HepG2 (cell line): ENCODE results near the gene BCAS4. TPM values are rescaled to one million over a fixed set of nuclear protein-coding genes. Genes with fewer than 3 reads are reported as not detected.

Experiments
- DPF2 ChIP-seq: sonication (generic); formaldehyde crosslinking; IDR thresholded peaks from 2 replicates; pipeline ENCODE4 v1.4.0; 2020; ENCODE audit warnings: mild to moderate bottlenecking, low read depth, missing genetic modification reagents, borderline replicate concordance
- HCFC1 ChIP-seq: fragments of 150-350 bp; IDR thresholded peaks from 2 replicates; pipeline ENCODE4 v1.6.1; 2014; ENCODE audit warnings: low read depth, low read length
- YY1 ChIP-seq: IDR thresholded peaks from 2 replicates; pipeline ENCODE4 v1.6.1; 2011; ENCODE audit warnings: low read length, low read depth, moderate library complexity, mild to moderate bottlenecking; ENCODE audit not compliant: insufficient read depth, insufficient replicate concordance
- ZNF557 ChIP-seq: sonication (generic); formaldehyde crosslinking; IDR thresholded peaks from 2 replicates; pipeline ENCODE4 v1.4.0; 2020; ENCODE audit warnings: missing genetic modification reagents
- ZSCAN12 ChIP-seq: sonication (generic); formaldehyde crosslinking; IDR thresholded peaks from 2 replicates; pipeline ENCODE4 v1.9.0; 2021; ENCODE audit warnings: mild to moderate bottlenecking, missing genetic modification reagents
- ZSCAN31 ChIP-seq: sonication (generic); formaldehyde crosslinking; IDR thresholded peaks from 2 replicates; pipeline ENCODE4 v1.5.0; 2020; ENCODE audit warnings: low read depth, mild to moderate bottlenecking, missing genetic modification reagents
- polyA plus RNA-seq, 8 experiments: library from polyadenylated mRNA; depleted of rRNA in 3 of 8; stranded (reverse) in 7 of 8; unstranded in 1 of 8; fragments of >200 nt; fragmentation: Illumina TruSeq in 4 of 8; extraction: Trizol in 4 of 8; gene quantifications; 2 replicates each; pipeline versions ENCODE4 v1.2.1 to v1.2.3, GENCODE V29; 2011 to 2016; ENCODE audit warnings: low read depth in 4 of 8, missing spikeins in 1 of 8, mixed read lengths in 1 of 8; ENCODE audit not compliant: insufficient read depth in 1 of 8
- total RNA-seq, 5 experiments: library from RNA; depleted of rRNA; stranded (reverse); fragments of >200 nt; fragmentation: Illumina TruSeq; extraction: Trizol; gene quantifications; 2 replicates each; pipeline ENCODE4 v1.2.3, GENCODE V29; 2016; ENCODE audit warnings: low read depth in 1 of 5
- TF ChIP-seq, protein P1 (sequence below): sonication (generic); formaldehyde crosslinking; IDR thresholded peaks from 2 replicates; pipeline ENCODE4 v1.5.0; 2020; ENCODE audit warnings: missing genetic modification reagents
- TF ChIP-seq, protein P2 (sequence below): sonication (generic); formaldehyde crosslinking; IDR thresholded peaks from 2 replicates; pipeline ENCODE4 v1.8.1; 2023; ENCODE audit warnings: missing genetic modification reagents, inconsistent platforms, borderline replicate concordance
- TF ChIP-seq, protein P3 (sequence below): sonication (generic); formaldehyde crosslinking; IDR thresholded peaks from 2 replicates; pipeline ENCODE4 v1.5.1; 2020; ENCODE audit warnings: mild to moderate bottlenecking, missing genetic modification reagents, borderline replicate concordance

The BCAS4 gene
- total and polyA plus RNA-seq, 2 of the 13 experiments (the other 11 are each of a cell fraction or from before 2014, with no cell fraction given): 7.2 to 8.0 TPM

DNA sequence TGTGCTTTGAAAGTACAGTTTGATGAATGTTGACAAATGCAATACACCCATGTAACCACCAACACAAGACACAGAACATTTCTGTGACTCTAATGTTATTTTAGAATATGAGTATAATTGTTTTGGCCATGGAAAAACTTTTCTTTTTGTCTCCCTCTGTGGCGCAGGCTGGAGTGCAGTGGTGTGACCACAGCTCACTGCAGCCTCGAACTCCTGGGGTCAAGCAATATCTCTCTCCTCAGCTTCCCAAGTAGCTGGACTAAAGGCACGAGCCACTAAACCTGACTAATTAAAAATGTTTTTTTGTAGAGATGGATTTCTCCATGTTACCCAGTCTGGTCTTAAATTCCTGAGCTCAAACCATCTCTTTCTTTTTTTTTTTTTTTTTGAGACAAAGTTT, 20.3 kb upstream of the BCAS4 start (continued):
- TF ChIP-seq, protein P1, sequence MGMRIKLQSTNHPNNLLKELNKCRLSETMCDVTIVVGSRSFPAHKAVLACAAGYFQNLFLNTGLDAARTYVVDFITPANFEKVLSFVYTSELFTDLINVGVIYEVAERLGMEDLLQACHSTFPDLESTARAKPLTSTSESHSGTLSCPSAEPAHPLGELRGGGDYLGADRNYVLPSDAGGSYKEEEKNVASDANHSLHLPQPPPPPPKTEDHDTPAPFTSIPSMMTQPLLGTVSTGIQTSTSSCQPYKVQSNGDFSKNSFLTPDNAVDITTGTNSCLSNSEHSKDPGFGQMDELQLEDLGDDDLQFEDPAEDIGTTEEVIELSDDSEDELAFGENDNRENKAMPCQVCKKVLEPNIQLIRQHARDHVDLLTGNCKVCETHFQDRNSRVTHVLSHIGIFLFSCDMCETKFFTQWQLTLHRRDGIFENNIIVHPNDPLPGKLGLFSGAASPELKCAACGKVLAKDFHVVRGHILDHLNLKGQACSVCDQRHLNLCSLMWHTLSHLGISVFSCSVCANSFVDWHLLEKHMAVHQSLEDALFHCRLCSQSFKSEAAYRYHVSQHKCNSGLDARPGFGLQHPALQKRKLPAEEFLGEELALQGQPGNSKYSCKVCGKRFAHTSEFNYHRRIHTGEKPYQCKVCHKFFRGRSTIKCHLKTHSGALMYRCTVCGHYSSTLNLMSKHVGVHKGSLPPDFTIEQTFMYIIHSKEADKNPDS (CRISPR knock-in tag): no peak
- TF ChIP-seq ZSCAN12 (CRISPR knock-in tag) (no peak), YY1 (no peak), HCFC1 (no peak), ZNF557 (CRISPR knock-in tag) (no peak), ZSCAN31 (no peak), DPF2 (CRISPR knock-in tag) (no peak)
- TF ChIP-seq, protein P2, sequence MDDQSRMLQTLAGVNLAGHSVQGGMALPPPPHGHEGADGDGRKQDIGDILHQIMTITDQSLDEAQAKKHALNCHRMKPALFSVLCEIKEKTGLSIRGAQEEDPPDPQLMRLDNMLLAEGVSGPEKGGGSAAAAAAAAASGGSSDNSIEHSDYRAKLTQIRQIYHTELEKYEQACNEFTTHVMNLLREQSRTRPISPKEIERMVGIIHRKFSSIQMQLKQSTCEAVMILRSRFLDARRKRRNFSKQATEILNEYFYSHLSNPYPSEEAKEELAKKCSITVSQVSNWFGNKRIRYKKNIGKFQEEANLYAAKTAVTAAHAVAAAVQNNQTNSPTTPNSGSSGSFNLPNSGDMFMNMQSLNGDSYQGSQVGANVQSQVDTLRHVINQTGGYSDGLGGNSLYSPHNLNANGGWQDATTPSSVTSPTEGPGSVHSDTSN (CRISPR knock-in tag): no peak
- TF ChIP-seq, protein P3, sequence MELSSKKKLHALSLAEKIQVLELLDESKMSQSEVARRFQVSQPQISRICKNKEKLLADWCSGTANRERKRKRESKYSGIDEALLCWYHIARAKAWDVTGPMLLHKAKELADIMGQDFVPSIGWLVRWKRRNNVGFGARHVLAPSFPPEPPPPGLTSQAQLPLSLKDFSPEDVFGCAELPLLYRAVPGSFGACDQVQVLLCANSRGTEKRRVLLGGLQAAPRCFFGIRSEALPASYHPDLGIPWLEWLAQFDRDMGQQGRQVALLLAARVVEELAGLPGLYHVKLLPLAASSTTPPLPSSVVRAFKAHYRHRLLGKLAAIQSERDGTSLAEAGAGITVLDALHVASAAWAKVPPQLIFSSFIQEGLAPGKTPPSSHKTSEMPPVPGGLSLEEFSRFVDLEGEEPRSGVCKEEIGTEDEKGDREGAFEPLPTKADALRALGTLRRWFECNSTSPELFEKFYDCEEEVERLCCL (CRISPR knock-in tag): no peak
